Measurements from ENCODE around the gene CAMTA1. TPM values are rescaled to one million over a fixed set of nuclear protein-coding genes. Genes with fewer than 3 reads are reported as not detected.
"Not testable (repeated sequence)": the region's sequence is repeated elsewhere in the genome, so short reads cannot be mapped to it uniquely, and the experiment has no call there.

Gene CAMTA1
- total RNA-seq, 1 donor from 2014 or later, result 99.0 TPM

DNA sequence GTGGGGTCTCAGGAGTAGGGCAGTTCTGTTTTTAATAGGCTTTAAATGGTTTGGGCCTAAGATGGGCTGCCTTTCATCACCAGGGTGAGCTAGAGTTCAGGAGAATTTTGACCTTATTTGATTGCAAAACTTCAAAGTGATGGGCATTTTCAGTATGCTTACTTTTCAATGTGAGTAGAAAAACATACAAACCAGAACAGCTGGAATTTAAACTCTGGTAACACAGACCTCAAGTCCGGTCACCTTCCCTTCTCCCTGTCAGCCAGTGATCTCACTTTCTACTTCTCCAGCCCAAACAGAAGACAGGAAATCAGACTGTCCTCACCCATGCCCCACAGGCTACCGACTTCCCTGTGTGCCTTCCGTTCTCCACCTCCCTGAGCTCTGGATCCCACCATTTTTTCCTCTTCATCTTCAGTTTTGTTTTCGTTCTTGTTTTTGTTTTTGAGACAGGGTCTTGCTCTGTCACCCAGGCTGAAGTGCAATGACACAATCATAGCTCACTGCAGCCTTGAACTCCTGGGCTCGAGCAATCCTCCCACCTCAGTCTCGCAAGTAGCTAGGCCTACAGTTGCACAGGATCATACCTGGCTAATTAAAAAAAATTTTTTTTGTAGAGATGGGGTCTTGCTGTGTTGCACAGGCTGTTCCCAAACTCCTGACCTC lies 374.0 kb downstream of the CAMTA1 start:
- no peak for DNase-seq (ENCODE audit: low spot score, unreplicated experiment)
- TF ChIP-seq, protein P1, sequence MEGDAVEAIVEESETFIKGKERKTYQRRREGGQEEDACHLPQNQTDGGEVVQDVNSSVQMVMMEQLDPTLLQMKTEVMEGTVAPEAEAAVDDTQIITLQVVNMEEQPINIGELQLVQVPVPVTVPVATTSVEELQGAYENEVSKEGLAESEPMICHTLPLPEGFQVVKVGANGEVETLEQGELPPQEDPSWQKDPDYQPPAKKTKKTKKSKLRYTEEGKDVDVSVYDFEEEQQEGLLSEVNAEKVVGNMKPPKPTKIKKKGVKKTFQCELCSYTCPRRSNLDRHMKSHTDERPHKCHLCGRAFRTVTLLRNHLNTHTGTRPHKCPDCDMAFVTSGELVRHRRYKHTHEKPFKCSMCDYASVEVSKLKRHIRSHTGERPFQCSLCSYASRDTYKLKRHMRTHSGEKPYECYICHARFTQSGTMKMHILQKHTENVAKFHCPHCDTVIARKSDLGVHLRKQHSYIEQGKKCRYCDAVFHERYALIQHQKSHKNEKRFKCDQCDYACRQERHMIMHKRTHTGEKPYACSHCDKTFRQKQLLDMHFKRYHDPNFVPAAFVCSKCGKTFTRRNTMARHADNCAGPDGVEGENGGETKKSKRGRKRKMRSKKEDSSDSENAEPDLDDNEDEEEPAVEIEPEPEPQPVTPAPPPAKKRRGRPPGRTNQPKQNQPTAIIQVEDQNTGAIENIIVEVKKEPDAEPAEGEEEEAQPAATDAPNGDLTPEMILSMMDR (IDR thresholded peaks at IDR 0.05; ENCODE audit: unreplicated experiment), result no peak
- Mint-ChIP-seq H3K27ac (no peak overlapping the region), H3K27me3 (peaks cover 11% of the 10 kb centered on the region), H3K4me3 (ENCODE audit: low read depth) (no peak overlapping the region), H3K36me3 (ENCODE audit: insufficient read depth) (no peaks in the 10 kb centered on the region), H3K9me3 (ENCODE audit: low read depth) (peaks cover 7% of the 10 kb centered on the region), H3K4me1 (ENCODE audit: low read depth) (no peaks in the 10 kb centered on the region)

DNA sequence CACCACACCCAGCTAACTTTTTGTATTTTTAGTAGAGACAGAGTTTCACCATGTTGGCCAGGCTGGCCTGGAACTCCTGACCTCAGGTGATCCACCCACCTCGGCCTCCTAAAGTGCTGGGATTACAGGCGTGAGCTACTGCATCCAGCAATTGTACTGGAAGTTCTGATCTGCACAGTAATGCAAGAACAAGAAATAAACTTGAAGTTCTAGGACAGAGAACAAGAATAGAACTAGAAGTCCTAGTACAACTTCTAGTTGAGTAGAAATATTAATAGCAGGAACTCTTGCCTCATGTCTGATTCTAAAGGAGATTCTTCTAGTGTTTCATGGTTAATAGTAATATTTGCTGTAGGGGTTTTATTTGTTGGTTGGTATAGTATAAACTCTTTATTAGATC lies 383.3 kb downstream of the CAMTA1 start:
- H3K27ac Mint-ChIP-seq; DNase-seq (ENCODE audit: low spot score, unreplicated experiment); H3K4me1 Mint-ChIP-seq (ENCODE audit: low read depth); H3K9me3 Mint-ChIP-seq (ENCODE audit: low read depth); H3K36me3 Mint-ChIP-seq (ENCODE audit: insufficient read depth); H3K4me3 Mint-ChIP-seq (ENCODE audit: low read depth): not testable (repeated sequence)
- peaks cover 27% of the 10 kb centered on the region for H3K27me3 Mint-ChIP-seq

DNA sequence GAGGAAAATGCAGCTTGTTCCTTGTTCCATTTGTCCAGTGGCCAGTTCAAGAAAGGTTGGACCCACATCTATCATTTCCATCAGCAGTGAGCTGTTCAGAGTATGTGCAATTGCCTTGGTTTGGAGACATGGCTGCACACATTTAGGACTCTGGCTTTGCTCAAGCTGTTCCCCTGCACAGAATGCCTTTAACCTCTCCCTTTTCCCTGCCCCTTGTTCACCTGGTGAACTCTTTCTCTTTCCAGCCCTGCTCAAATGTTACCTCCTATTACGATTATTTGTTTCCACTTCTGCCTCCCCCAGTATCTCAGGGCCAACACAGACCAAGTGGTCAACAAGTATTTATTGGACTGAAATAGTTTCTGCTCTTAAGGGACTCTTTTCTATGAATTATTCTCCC lies 385.9 kb downstream of the CAMTA1 start:
- Mint-ChIP-seq H3K27me3 (peaks cover 23% of the 10 kb centered on the region), H3K9me3 (ENCODE audit: low read depth) (no peaks in the 10 kb centered on the region), H3K4me3 (ENCODE audit: low read depth) (no peak overlapping the region), H3K36me3 (ENCODE audit: insufficient read depth) (no peaks in the 10 kb centered on the region), H3K4me1 (ENCODE audit: low read depth) (no peaks in the 10 kb centered on the region), H3K27ac (no peak overlapping the region)
- TF ChIP-seq, protein P1 (IDR thresholded peaks at IDR 0.05; ENCODE audit: unreplicated experiment), result no peak
- DNase-seq (ENCODE audit: low spot score, unreplicated experiment), result no peak

DNA sequence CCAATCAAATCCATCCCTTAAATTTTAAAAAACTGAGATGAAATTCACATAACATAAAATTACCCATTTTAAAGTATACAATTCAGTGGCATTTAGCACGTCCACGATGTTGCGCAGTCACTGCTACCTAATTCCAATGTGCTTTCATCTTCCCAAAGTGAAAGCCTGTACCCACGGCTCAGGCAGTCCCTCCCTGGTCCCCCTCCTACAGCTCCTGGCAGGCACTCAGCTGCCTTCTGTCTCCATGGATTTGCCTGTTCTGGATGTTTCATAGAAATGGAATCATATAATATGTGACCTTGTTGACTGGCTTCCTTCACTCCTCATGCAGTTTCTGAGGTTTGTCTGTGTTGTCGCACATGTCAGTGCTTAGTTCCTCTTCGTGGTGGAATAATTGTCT lies 386.3 kb downstream of the CAMTA1 start:
- no peak overlapping the region for H3K27ac Mint-ChIP-seq
- H3K4me3 Mint-ChIP-seq (ENCODE audit: low read depth), result no peak overlapping the region
- no peaks in the 10 kb centered on the region for H3K4me1 Mint-ChIP-seq (ENCODE audit: low read depth)
- H3K27me3 Mint-ChIP-seq, result peaks cover 21% of the 10 kb centered on the region
- H3K9me3 Mint-ChIP-seq (ENCODE audit: low read depth), result no peaks in the 10 kb centered on the region
- TF ChIP-seq, protein P1 (IDR thresholded peaks at IDR 0.05; ENCODE audit: unreplicated experiment), result no peak
- H3K36me3 Mint-ChIP-seq (ENCODE audit: insufficient read depth), result no peaks in the 10 kb centered on the region
- no peak for DNase-seq (ENCODE audit: low spot score, unreplicated experiment)

DNA sequence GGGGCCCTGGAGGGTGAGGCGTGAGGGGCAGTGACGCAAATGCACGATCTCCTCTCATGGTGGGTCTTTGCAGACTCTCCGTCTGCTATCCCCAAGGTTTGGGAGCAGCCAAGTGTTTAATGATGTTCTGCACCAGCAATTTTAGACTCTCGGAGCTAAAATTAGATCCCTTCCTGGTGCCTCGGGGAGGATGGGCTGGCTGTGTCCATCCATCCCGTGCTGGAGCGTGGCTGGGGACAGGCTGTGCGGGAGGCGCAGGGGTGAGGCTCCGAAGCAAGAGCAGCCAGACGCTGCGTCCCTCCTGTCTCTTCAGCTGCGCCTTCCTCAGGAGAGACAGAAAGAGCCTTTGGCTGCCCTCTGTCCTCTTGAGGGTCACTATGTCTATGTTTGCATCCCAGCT lies 387.6 kb downstream of the CAMTA1 start:
- no peak for DNase-seq (ENCODE audit: low spot score, unreplicated experiment)
- no peak overlapping the region for H3K4me3 Mint-ChIP-seq (ENCODE audit: low read depth)
- H3K4me1 Mint-ChIP-seq (ENCODE audit: low read depth), result peaks cover under 1% of the 10 kb centered on the region
- H3K27ac Mint-ChIP-seq, result no peak overlapping the region
- no peaks in the 10 kb centered on the region for H3K36me3 Mint-ChIP-seq (ENCODE audit: insufficient read depth)
- H3K9me3 Mint-ChIP-seq (ENCODE audit: low read depth), result peaks cover 9% of the 10 kb centered on the region
- TF ChIP-seq, protein P1 (IDR thresholded peaks at IDR 0.05; ENCODE audit: unreplicated experiment), result no peak
- H3K27me3 Mint-ChIP-seq, result peaks cover 21% of the 10 kb centered on the region

DNA sequence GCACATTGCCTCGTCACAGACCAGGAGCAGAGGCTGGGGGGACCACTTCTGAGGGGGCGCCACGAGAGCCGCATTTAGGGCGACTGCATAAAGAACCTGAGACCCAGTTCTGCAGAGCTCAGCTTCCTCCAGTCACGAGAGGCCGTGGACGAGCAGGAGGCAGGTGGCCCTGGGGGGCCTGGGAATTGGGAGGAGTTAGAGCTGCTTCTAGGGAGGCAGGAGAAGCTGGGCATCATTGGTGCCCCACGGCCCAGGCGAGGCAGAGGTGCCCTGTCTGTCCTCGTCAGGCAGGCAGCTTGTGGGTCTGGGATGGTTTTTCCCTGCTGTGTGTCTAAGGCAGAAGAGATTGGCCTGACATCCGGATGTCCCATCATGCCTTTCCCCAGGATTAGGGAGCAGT lies 389.3 kb downstream of the CAMTA1 start:
- H3K27me3 Mint-ChIP-seq, result peaks cover 21% of the 10 kb centered on the region
- DNase-seq (ENCODE audit: low spot score, unreplicated experiment), result no peak
- TF ChIP-seq, protein P1 (IDR thresholded peaks at IDR 0.05; ENCODE audit: unreplicated experiment), result no peak
- peaks cover 10% of the 10 kb centered on the region for H3K9me3 Mint-ChIP-seq (ENCODE audit: low read depth)
- H3K27ac Mint-ChIP-seq, result no peak overlapping the region
- no peak overlapping the region for H3K4me3 Mint-ChIP-seq (ENCODE audit: low read depth)
- H3K36me3 Mint-ChIP-seq (ENCODE audit: insufficient read depth), result no peaks in the 10 kb centered on the region
- H3K4me1 Mint-ChIP-seq (ENCODE audit: low read depth), result peaks cover 9% of the 10 kb centered on the region

Data from progenitor cell of endocrine pancreas (in vitro differentiated cells).